ENCODE measurements around the gene RBMXL3. TPM values are rescaled to one million over a fixed set of nuclear protein-coding genes. Genes with fewer than 3 reads are reported as not detected.
A peak's percentile ranks its signal among the peaks of the same experiment; 100 is the strongest.

Gene RBMXL3
- polyA plus RNA-seq, 1 donor: not detected

- DNase-seq: peak; percentile 76
Observed at GRCh38 chrX:115233497-115234455, 44.6 kb downstream of the RBMXL3 start, which contains the start of gene LRCH2. TSS of gene LRCH2 (minus strand) at chrX:115234096. CDS start at chrX:115234041, 55 bp downstream.

DNA sequence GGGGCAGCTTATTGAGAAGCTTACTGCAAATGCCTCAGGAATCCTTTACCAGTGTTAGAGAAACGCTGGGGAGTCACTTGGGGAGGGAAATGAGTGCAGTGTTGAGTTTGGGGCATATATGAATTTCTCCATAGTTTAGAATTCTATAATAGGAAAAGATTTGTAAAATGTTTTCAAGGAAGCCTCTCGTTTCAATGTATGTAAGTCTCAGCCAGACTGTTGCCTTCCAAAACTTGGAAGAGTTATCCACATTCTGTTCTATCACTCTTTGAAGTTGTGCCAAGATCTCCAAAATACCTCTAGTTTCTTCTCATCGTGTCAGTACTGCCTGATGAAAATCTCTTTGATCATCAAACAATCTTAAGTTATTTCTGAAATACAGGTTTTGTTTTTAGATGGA, 45.3 kb downstream of the RBMXL3 start:
- no peak for DNase-seq

GRCh38 chrX:115236560-115236959, 47.4 kb downstream of the RBMXL3 start:
- DNase-seq: no peak

DNA sequence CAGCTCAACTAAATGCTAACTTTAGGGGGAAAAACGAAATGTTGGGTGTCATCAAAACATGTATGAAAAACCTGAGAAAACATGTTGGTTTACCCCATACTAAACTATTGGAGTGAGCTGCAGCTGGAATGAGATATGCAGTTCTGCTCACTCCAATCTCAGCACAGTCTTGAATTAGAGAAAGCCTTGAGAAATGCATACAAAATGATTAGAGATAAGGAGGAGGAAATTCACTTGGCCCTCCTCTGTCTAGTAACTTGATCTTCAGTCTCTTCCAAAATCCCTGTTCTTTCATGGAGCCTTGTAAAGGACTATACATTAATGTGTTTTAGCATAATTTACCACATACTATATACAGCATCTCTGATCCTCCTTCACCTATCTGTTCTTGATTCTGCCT, 47.8 kb downstream of the RBMXL3 start:
- no peak for DNase-seq

Other genes starting within 250 kb of the RBMXL3 start
- gene IL13RA2, start 171.8 kb upstream of the RBMXL3 start, polyA plus RNA-seq (ENCODE audit: insufficient read length): not detected
- 3.8 TPM for gene LRCH2, start 44.7 kb downstream of the RBMXL3 start, polyA plus RNA-seq (ENCODE audit: insufficient read length)
- not detected for gene LUZP4, start 100.3 kb downstream of the RBMXL3 start, polyA plus RNA-seq (ENCODE audit: insufficient read length)

All from hindlimb muscle (tissue), 1 donor.